ENCODE data around the gene SNX9.
"Not testable (repeated sequence)": the region's sequence is repeated elsewhere in the genome, so short reads cannot be mapped to it uniquely, and the experiment has no call there.

Gene SNX9

DNA sequence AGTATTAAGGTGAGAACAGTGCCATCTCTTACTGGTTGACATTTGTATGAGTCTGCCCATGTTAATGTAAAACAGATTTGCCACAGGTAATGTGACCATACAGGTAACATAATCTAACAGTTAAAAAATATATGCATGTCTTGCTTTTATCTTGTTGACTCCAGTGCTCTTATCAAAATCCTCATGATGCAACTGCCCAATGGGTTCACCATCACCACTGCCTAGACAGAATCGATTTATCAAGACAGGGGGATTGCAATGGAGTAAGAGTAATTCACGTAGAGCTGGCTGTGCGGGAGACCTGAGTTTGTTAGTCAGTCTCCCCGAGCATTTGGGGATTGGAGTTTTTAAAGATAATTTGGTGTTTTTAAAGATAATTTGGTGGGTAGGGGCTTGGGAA is 19.2 kb downstream of the SNX9 start:
- TF ChIP-seq JUND (IDR thresholded peaks at IDR 0.05; ENCODE audit: low read depth) = no peak
- no peak for DNase-seq (ENCODE audit: low read depth in 1 of 2, low spot score in 1 of 2)
- in situ Hi-C loops (cut with HindIII; ENCODE audit: low pct_unique_long_range_greater_than_20kb, low sequenced_read_pairs) = no loop called here

DNA sequence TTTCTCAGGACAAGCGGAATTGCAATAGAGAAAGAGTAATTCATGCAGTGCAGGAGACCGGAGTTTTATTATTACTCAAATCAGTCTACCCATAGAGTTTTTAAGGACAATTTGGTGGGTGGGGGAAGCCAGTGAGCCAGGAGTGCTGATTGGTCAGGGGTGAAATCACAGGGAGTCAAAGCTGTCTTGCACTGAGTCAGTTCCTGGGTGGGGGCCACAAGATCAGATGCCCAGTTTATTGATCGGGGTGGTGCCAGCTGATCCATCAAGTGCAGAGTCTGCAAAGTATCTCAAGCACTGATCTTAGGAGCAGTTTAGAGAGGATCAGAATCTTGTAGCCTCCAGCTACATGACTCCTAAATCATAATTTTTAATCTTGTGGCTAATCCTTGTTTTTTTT is 21.1 kb downstream of the SNX9 start:
- DNase-seq (ENCODE audit: low read depth in 1 of 2, low spot score in 1 of 2); in situ Hi-C loops (cut with HindIII; ENCODE audit: low pct_unique_long_range_greater_than_20kb, low sequenced_read_pairs): not testable (repeated sequence)

DNA sequence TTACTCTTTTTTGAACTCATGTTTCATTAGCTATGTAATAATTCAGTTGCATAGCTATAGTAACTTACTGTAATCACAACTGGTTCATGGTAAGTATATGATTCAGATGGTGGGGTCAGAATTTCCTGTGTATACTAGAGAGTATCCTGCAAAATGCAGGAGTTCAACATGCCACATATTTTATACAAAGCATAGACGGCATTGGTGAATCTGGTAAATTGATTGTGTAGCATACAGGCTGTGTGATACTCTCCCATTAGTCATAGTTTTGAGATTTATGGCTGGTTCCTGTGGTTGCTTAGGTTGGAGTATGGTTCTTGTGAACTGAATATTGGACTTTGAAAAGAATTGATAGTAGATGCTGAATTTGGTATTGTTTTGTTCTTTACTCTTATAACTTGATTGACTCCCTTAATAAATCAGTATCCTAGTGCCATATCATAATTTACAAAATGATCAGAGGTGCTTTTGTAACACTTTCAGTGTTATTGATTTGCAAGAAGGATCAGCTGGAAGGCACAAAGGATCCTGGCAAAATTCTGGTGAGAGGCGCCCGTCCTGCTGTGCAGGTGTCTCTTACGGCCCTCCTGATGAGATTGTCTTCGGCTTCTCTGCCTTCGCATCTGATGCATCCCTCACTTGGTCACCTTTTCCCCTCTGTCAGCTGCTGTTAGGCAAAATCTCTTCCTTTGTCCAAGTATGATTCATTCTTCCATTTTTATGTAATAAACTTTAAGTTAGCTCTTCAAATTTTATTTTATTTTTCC is 22.6 kb downstream of the SNX9 start:
- no peak for TF ChIP-seq JUND (IDR thresholded peaks at IDR 0.05; ENCODE audit: low read depth)
- no peak for DNase-seq (ENCODE audit: low read depth in 1 of 2, low spot score in 1 of 2)
- in situ Hi-C loops (cut with HindIII; ENCODE audit: low pct_unique_long_range_greater_than_20kb, low sequenced_read_pairs) = no loop called here

DNA sequence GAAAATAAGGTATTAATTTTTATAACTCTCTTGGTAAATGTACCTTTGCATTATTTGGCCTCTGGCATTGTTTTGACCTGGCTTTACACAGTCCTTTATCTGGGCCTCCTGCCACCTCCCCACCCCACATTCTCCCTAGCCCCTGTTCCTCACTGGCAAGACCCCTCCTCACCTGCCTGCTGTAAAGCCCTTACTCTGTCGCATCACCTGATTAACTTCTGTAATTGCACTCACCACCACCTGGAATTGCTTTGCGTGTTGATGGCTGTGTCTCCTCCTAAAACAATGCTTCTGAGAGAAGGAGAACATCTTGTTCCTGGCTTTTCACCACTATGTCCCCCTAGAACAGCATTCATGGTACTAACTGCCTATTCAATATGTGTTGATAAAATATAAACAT is 24.8 kb downstream of the SNX9 start:
- in situ Hi-C loops (cut with HindIII; ENCODE audit: low pct_unique_long_range_greater_than_20kb, low sequenced_read_pairs) = no loop called here
- no peak for TF ChIP-seq JUND (IDR thresholded peaks at IDR 0.05; ENCODE audit: low read depth)

DNA sequence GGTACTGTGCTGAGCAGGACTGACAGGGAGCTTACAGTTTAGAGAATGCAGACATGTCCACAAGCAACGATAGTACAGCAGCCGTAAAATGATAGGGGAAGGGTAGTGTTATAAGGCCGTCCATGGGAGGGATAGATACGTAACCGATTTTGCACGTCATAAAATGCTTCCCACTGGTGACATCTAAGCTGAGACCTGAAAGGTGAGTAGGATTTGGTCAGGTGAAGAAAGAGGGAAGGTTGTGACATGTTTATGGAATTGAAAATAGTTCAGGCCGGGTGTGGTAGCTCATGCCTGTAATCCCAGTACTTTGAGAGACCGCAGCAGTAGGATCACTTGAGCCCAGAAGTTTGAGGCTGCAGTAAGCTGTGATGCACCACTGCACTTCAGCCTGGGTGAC is 25.6 kb downstream of the SNX9 start:
- no peak for TF ChIP-seq JUND (IDR thresholded peaks at IDR 0.05; ENCODE audit: low read depth)
- DNase-seq (ENCODE audit: low read depth in 1 of 2, low spot score in 1 of 2) = no peak
- in situ Hi-C loops (cut with HindIII; ENCODE audit: low pct_unique_long_range_greater_than_20kb, low sequenced_read_pairs) = no loop called here

More for the DNA sequence above, 24.8 kb downstream of the SNX9 start:
- DNase-seq (ENCODE audit: low read depth in 1 of 2, low spot score in 1 of 2) = no peak

DNA sequence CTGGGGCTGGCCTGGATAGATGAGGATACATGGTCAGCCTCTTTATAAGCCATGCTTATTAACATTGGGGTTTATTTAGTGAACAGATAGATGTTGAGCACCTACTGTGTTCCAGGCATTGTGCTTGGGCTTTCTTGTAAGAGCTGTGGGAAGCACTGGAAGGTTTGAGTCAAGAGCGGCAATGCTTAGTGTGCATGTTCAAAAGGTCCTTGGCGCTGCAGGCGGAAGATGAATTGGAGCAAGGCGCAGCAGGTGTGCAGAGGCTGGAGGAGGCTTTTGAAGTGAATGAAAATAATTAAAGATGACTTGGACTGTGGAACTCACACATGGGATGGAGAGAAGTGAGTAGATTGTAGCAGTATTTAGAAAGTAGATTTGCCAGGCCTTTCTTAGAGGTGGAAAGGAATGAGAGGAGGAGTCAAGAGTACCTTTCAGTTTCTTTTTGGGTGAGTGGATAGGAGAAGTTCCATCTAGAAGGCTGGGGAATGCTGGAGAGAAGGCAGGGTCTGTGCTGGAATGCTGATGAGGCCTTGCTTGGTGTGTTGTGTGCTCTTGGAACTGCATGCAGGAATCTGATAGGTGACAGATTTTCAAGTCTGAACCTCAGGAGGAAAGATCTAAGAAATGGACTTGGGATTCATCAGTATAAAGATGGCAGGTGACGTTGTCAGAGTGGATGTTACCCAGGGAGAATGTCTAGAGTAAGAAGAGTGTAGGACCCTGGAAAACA is 26.4 kb downstream of the SNX9 start:
- in situ Hi-C loops (cut with HindIII; ENCODE audit: low pct_unique_long_range_greater_than_20kb, low sequenced_read_pairs) = no loop called here
- TF ChIP-seq JUND (IDR thresholded peaks at IDR 0.05; ENCODE audit: low read depth) = no peak
- DNase-seq (ENCODE audit: low read depth in 1 of 2, low spot score in 1 of 2) = no peak

DNA sequence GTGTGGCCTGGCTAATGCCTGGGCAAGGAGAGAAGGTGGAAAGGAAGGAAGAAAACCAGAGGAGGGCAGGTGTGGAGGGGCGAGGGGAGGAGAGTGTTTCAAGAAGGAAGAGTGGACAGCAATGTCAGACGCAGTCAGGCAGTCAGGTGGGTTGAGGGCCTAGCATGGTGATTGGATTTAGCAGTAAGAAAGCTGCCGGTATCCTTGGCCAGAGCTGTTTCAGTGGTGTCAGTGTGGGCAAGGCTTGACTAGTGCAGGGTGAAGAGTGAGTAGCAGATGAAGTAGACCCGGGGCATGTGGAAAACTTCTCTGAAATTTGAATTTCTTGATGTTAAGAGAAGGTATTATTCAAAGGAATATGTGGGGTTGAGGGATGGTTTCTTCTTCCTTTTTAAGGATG is 27.0 kb downstream of the SNX9 start:
- no peak for TF ChIP-seq JUND (IDR thresholded peaks at IDR 0.05; ENCODE audit: low read depth)
- in situ Hi-C loops (cut with HindIII; ENCODE audit: low pct_unique_long_range_greater_than_20kb, low sequenced_read_pairs) = no loop called here
- DNase-seq (ENCODE audit: low read depth in 1 of 2, low spot score in 1 of 2) = no peak

DNA sequence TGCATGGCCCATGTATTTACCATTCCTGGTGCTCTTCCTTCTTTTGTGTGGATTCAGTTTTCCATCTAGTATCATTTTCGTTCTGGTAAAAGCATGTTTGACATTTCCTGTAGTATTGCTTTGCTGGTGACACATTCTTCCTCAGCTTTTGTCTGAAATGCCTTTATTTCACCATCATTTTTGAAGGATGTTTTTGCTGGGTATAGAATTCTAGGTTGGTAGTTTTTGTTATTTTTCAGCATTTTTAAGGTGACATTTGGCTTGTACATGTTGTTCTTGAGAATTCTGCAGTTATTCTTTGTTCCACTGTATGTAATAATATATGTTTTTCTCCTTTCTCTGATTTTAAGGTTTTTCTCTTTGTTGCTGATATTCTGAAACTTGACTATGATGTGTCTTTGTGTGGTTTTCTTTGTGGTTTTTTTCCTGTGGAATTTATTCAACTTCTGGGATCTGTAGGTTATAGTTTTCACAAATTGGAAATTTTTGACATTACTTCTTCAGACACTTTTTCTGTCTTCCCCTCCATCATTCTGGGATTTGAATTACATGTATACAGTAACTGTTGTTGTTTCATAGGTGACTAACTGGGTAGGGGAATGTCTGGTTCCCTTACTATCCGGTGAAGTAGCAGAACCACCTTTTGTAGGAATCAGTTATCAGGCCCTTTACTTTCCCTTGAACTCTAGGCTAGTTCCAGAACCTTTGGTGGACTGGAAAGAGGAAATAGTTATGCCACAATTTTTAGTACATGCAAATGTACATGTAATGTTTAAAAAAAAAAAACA is 30.2 kb downstream of the SNX9 start:
- in situ Hi-C loops (cut with HindIII; ENCODE audit: low pct_unique_long_range_greater_than_20kb, low sequenced_read_pairs) = no loop called here
- TF ChIP-seq JUND (IDR thresholded peaks at IDR 0.05; ENCODE audit: low read depth) = no peak
- no peak for DNase-seq (ENCODE audit: low read depth in 1 of 2, low spot score in 1 of 2)

DNA sequence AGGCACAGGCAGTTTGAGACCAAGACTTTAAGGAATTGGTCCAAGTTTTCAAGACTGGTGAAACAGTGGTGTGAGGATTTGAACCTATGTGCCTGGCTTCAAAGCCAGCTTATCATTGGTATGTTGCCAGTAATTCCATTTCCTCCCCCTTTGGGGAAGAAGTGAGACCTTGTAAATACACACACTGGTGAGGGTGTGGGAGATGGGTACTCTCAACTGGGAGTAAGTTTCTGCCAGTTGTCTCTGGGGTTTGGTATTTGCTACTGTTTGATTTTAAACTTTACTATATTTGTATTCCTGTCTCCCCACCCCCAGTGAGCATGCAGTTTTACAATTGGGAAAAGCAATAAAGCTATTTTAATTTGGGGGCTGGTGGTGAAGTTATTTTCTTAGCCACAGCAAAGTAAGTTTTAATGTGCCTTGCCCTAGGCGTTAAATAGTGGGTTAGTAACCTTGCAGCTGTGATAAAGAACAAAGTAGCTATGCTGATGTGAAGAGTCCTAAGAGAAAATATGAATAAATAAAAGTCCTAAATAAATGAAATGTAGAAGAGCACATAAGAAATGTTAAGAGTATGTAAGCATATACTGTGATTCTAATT is 31.0 kb downstream of the SNX9 start:
- DNase-seq (ENCODE audit: low read depth in 1 of 2, low spot score in 1 of 2) = no peak
- no peak for TF ChIP-seq JUND (IDR thresholded peaks at IDR 0.05; ENCODE audit: low read depth)
- in situ Hi-C loops (cut with HindIII; ENCODE audit: low pct_unique_long_range_greater_than_20kb, low sequenced_read_pairs) = no loop called here

DNA sequence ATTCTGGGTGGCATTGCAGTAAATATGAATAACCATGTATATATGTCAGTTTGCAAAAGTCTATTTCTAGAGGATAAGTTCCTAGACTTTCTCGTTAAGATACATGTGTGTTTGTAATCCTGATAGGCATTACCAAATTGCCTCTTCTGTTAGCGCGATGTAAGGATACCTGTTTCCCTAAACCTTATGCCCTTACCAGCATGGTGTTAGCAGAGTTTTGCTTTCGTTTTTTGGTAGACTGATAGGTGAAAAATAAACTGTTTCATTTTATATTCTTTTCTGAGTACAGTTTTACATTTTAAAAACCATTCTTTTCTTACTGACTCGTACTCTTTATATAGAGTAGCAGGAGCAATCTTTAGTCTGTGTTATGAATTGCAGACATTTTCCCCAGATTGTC is 32.3 kb downstream of the SNX9 start:
- in situ Hi-C loops (cut with HindIII; ENCODE audit: low pct_unique_long_range_greater_than_20kb, low sequenced_read_pairs) = no loop called here
- DNase-seq (ENCODE audit: low read depth in 1 of 2, low spot score in 1 of 2) = no peak
- TF ChIP-seq JUND (IDR thresholded peaks at IDR 0.05; ENCODE audit: low read depth) = no peak

DNA sequence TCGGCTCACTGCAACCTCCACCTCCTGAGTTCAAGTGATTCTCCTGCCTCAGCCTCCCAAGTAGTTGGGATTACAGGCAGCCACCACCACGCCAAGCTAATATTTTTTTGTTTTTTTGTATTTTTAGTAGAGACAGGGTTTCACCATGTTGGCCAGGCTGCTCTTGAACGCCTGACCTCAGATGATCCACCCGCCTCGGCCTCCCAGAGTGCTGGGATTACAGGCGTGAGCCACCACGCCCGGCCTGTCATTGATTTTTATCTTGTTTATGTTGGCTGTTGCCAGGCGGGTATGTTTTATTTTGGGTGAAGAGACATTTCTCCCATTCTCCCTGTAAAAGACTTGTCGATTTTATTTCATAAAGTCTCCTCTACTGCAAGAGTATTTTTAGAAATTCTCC is 32.8 kb downstream of the SNX9 start:
- DNase-seq (ENCODE audit: low read depth in 1 of 2, low spot score in 1 of 2); in situ Hi-C loops (cut with HindIII; ENCODE audit: low pct_unique_long_range_greater_than_20kb, low sequenced_read_pairs): not testable (repeated sequence)

DNA sequence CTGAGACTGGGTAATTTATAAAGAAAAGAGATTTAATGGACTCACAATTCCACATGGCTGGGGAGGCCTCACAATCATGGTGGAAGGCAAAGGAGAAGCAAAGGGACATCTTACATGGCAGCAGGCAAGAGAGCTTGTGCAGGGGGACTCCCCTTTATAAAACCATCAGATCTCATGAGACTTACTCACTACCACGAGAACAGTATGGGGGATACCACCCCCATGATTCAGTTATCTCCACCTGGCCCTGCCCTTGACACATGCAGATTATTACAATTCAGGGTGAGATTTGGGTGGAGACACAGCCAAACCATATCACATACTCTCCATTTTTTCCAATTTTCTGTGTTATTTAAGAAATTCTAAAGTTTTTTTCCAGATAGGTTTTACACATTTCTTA is 35.6 kb downstream of the SNX9 start:
- in situ Hi-C loops (cut with HindIII; ENCODE audit: low pct_unique_long_range_greater_than_20kb, low sequenced_read_pairs); DNase-seq (ENCODE audit: low read depth in 1 of 2, low spot score in 1 of 2): not testable (repeated sequence)
